Measurements from ENCODE around the gene SPATA20.

DNA sequence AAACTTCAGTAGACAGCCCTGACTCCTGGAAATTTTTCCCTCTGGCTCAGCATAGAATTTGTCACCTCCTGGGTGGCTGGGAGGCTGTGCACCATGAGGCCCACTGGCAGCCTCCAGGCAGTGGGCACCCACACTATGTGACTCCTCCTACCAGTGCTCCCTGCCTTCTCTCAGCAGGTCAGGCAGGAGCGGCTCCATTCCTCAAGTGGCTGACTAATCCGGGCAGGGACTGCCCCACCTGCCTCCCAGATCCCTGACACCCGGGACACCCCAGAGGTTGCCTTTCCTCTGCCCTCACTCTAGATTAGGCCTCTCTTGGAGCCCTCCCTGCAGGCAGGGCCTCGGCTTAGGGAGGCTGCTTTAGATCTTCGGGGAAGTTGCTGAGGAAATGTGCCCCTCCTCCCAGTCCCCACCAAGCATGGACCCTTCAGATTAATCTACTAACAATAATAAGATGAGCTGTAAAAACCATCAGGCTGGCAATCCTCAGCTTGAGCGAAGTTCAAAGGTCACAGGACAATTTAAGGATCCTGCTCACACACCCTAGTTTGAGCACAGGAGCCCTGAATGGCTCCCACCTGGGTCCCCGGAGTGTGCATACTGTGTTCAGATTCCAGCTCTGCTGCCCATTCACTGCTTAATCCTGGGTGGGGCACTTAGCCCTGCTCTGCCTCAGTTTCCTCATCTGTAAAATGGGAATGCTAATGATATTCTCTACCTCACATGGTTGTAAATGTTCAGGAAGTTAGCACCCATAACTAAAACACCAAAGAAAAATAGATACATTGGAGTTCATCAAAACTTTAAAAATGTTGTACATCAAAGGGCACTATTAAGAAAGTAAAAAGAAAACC, 48.7 kb upstream of the SPATA20 start:
- TF ChIP-seq, protein P1, sequence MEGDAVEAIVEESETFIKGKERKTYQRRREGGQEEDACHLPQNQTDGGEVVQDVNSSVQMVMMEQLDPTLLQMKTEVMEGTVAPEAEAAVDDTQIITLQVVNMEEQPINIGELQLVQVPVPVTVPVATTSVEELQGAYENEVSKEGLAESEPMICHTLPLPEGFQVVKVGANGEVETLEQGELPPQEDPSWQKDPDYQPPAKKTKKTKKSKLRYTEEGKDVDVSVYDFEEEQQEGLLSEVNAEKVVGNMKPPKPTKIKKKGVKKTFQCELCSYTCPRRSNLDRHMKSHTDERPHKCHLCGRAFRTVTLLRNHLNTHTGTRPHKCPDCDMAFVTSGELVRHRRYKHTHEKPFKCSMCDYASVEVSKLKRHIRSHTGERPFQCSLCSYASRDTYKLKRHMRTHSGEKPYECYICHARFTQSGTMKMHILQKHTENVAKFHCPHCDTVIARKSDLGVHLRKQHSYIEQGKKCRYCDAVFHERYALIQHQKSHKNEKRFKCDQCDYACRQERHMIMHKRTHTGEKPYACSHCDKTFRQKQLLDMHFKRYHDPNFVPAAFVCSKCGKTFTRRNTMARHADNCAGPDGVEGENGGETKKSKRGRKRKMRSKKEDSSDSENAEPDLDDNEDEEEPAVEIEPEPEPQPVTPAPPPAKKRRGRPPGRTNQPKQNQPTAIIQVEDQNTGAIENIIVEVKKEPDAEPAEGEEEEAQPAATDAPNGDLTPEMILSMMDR (conservative IDR thresholded peaks at IDR 0.05; ENCODE audit: low read depth, low read length): no peak
- TF ChIP-seq CEBPB (IDR thresholded peaks at IDR 0.05; ENCODE audit: low read depth, low read length) (no peak), CHD1 (IDR thresholded peaks at IDR 0.05; ENCODE audit: low read depth, low read length) (no peak)
